Neural crest cell (in vitro differentiated cells): Measurements from ENCODE around the gene CNTNAP2. TPM values are rescaled to one million over a fixed set of nuclear protein-coding genes. Genes with fewer than 3 reads are reported as not detected.

Source experiments
- DNase-seq: peaks from one replicate; pipeline ENCODE4 v3.0.0; 2021; ENCODE audit warnings: low read depth, mixed read lengths, low spot score
- H3K27ac Mint-ChIP-seq: one replicate; pipeline ENCODE4 v1.8.0; 2021; ENCODE audit warnings: mild to moderate bottlenecking, mixed read lengths; ENCODE audit not compliant: unreplicated experiment
- H3K27me3 Mint-ChIP-seq: 2 replicates; pipeline ENCODE4 v1.8.0; 2021; ENCODE audit warnings: low read depth, mild to moderate bottlenecking, mixed read lengths
- H3K36me3 Mint-ChIP-seq: 2 replicates; pipeline ENCODE4 v1.8.0; 2021; ENCODE audit warnings: low read depth, mild to moderate bottlenecking, mixed read lengths
- H3K4me1 Mint-ChIP-seq: 2 replicates; pipeline ENCODE4 v1.8.0; 2021; ENCODE audit warnings: mixed read lengths
- H3K4me3 Mint-ChIP-seq: one replicate; pipeline ENCODE4 v1.8.0; 2021; ENCODE audit warnings: mild to moderate bottlenecking, mixed read lengths
- H3K9me3 Mint-ChIP-seq: 2 replicates; pipeline ENCODE4 v1.8.0; 2021; ENCODE audit warnings: mixed read lengths
- CTCF ChIP-seq: fragments of 200-600 bp; sonication (generic); conservative IDR thresholded peaks from 2 replicates; pipeline ENCODE4 v1.5.0; 2021; ENCODE audit warnings: antibody characterized with exemption, mild to moderate bottlenecking
- total RNA-seq: library from RNA; stranded (reverse); gene quantifications from 2 replicates; pipeline ENCODE4 v1.2.1, GENCODE V29; 2021

Gene CNTNAP2
- total RNA-seq, 1 donor from 2014 or later = 12.9 TPM

DNA sequence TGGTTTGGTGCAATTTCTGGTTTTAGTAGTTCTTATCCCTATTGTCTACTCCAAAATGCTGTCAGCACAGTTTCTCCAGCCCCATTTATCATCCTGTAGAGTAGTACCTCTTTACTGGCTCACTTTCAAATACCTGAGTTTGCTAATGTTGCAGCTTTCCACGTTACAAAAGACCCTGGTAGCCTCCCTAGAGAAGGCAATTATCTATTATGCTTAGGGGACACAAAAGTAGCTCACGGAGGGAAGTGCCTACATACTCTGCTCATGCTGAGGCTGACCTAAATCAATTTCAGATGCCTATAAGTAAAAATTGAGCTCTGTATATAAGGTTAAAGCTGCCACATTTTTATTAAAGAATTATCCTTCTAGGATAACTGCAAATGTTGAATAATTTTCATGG, 603.6 kb downstream of the CNTNAP2 start:
- Mint-ChIP-seq H3K9me3 (no peaks in the 10 kb centered on the region), H3K36me3 (no peaks in the 10 kb centered on the region), H3K4me3 (no peak overlapping the region), H3K27me3 (no peaks in the 10 kb centered on the region), H3K4me1 (no peaks in the 10 kb centered on the region), H3K27ac (no peak overlapping the region)
- TF ChIP-seq CTCF = no peak
- no peak for DNase-seq

DNA sequence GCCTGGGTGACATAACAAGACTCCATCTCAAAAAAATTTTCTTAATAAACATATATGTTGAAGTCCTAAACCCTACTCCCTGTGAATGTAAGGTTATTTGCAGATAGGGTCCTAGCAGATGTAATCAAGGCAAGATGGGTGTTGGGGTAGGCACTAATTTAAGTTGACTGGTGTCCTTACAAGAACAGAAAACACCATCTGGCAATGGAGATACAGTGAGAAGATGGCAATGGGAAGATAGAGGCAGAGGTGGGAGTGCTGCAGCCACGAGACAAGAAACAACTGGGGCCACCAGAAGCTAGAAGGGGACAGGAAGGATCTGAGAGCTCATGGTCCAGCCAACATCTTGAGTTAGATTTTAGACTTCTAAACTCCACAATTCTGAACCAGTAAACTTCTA, 606.4 kb downstream of the CNTNAP2 start:
- no peak overlapping the region for H3K27ac Mint-ChIP-seq
- H3K36me3 Mint-ChIP-seq = no peaks in the 10 kb centered on the region
- H3K4me1 Mint-ChIP-seq = no peaks in the 10 kb centered on the region
- H3K4me3 Mint-ChIP-seq = no peak overlapping the region
- no peaks in the 10 kb centered on the region for H3K9me3 Mint-ChIP-seq
- no peak for TF ChIP-seq CTCF
- DNase-seq = no peak
- no peaks in the 10 kb centered on the region for H3K27me3 Mint-ChIP-seq

- H3K4me3 Mint-ChIP-seq = no peak overlapping the region
Measured at GRCh38 chr7:146725520-146725919, 608.9 kb downstream of the CNTNAP2 start.

GRCh38 chr7:146728141-146728540, 611.5 kb downstream of the CNTNAP2 start:
- Mint-ChIP-seq H3K4me3 (no peak overlapping the region), H3K36me3 (no peaks in the 10 kb centered on the region), H3K9me3 (no peaks in the 10 kb centered on the region), H3K4me1 (no peaks in the 10 kb centered on the region), H3K27ac (no peak overlapping the region), H3K27me3 (no peaks in the 10 kb centered on the region)
- DNase-seq = no peak
- TF ChIP-seq CTCF = no peak

More at GRCh38 chr7:146725520-146725919, 608.9 kb downstream of the CNTNAP2 start:
- TF ChIP-seq CTCF = no peak
- no peaks in the 10 kb centered on the region for H3K27me3 Mint-ChIP-seq
- no peak for DNase-seq
- H3K9me3 Mint-ChIP-seq = no peaks in the 10 kb centered on the region
- H3K4me1 Mint-ChIP-seq = no peaks in the 10 kb centered on the region
- no peak overlapping the region for H3K27ac Mint-ChIP-seq
- H3K36me3 Mint-ChIP-seq = no peaks in the 10 kb centered on the region

GRCh38 chr7:146728611-146729010, 612.0 kb downstream of the CNTNAP2 start:
- H3K4me3 Mint-ChIP-seq = no peak overlapping the region
- H3K9me3 Mint-ChIP-seq = no peaks in the 10 kb centered on the region

More at GRCh38 chr7:146728611-146729010, 612.0 kb downstream of the CNTNAP2 start:
- no peaks in the 10 kb centered on the region for H3K36me3 Mint-ChIP-seq
- no peak overlapping the region for H3K27ac Mint-ChIP-seq
- no peak for DNase-seq
- TF ChIP-seq CTCF = no peak
- H3K4me1 Mint-ChIP-seq = no peaks in the 10 kb centered on the region
- H3K27me3 Mint-ChIP-seq = no peaks in the 10 kb centered on the region
